ENCODE data around the gene FKBP9. TPM values are rescaled to one million over a fixed set of nuclear protein-coding genes. Genes with fewer than 3 reads are reported as not detected.

Gene FKBP9
- total RNA-seq, 2 experiments from 2014 or later: 0.55 to 0.58 TPM

DNA sequence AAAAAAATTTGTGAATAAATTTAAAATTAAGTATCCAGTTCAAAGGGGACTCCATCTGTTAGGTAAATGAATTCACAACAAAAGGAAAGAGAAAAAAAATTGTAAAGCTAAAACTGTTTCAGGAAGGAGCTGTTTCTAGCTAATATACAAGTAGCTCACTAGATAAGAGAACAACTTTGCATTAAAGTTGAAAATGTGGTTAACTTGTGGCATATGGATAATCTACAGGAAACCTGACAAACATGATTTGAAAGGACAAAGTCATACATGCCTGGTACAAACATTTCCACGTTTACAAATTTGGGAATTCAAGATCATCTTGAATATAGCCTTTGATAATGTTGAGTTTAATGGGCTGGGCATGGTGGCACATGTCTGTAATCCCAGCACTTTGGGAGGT lies 96.5 kb downstream of the FKBP9 start:
- no peak for DNase-seq
- peaks cover 47% of the 10 kb centered on the region for H3K4me1 Mint-ChIP-seq (ENCODE audit: low read depth)
- POLR2A ChIA-PET: interaction anchor here (1.5 to 3.1 kb wide), 2 partner anchors 9 to 163 kb away, joined by 5 to 14 read pairs; partner anchors contain the start of gene NT5C3A

DNA sequence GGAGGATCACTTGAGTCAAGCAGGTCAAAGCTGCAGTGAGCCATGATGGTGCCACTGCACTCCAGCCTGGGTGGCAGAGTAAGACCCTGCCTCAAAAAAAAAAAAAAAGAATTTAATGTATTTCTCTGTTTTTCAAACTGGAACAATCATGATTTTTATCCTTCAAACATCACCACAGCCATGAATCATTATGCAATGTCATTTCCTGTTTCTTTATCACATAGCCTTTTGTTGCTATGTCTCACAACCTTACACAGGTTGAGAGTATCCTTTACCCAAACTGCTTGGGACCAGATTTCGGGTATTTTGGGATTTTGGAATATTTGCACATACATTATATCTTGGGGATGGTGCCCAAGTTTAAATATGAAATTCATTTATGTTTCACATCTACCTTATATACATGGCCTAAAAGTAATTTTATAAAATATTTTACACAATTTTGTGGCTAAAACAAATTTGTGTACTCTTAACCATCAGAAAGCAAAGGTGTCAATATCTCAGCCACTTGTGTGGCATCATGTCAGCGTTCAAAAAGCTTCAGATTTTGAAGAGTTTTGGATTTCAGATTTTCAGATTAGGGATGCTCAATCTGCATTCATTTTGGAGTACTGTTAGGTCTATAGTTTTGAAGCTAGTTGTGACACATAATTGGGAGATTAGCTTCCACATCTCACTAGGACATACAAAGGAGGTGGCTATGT lies 97.2 kb downstream of the FKBP9 start:
- Mint-ChIP-seq H3K9me3 (ENCODE audit: insufficient read depth) (no peaks in the 10 kb centered on the region), H3K27ac (peak overlapping the region; percentile 58), H3K36me3 (ENCODE audit: low read depth) (peaks cover 16% of the 10 kb centered on the region), H3K27me3 (ENCODE audit: low read depth) (no peaks in the 10 kb centered on the region), H3K4me3 (no peak overlapping the region), H3K4me1 (ENCODE audit: low read depth) (peaks cover 51% of the 10 kb centered on the region)
- DNase-seq (no peak), ATAC-seq (peak; percentile 73)
- ChIA-PET POLR2A (interaction anchor here (3.1 kb wide), 1 partner anchor 8 kb away, joined by 14 read pairs; the partner anchor contains the start of gene NT5C3A), CTCF (interaction anchor here (0.6 to 3.9 kb wide), 6 partner anchors 10 to 259 kb away, joined by 3 to 30 read pairs (median 4); partner anchors contain the start of gene RP9)

More for the DNA sequence above, 96.5 kb downstream of the FKBP9 start:
- Mint-ChIP-seq H3K9me3 (ENCODE audit: insufficient read depth) (no peaks in the 10 kb centered on the region), H3K4me3 (no peak overlapping the region), H3K36me3 (ENCODE audit: low read depth) (peaks cover 15% of the 10 kb centered on the region), H3K27ac (peak overlapping the region; percentile 62), H3K27me3 (ENCODE audit: low read depth) (no peaks in the 10 kb centered on the region)
- no peak for ATAC-seq
- CTCF ChIA-PET: interaction anchor here (0.6 to 3.9 kb wide), 8 partner anchors 10 to 564 kb away, joined by 3 to 30 read pairs (median 4); partner anchors contain the start of genes LSM5 and RP9

DNA sequence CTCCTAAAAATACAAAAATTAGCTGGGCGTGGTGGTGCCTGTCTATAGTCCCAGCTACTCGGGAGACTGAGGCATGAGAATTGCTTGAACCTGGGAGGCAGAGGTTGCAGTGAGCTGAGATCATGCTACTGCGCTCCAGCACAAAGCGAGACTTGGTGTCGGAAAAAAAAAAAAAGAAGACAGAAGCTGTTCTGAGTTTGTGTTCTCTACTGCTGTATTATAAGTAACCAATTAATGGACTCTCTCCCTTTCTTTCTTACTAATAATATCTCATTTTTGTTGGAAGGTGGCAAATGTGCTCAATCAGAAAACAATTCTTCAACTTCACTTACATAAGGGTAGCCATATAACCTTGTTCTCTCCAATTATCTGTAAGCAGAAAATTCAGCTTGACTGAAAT lies 97.9 kb downstream of the FKBP9 start:
- ATAC-seq: no peak
- POLR2A ChIA-PET: no interaction called here

More for the DNA sequence above, 97.9 kb downstream of the FKBP9 start:
- DNase-seq: no peak
- CTCF ChIA-PET: interaction anchor here (0.5 to 2.5 kb wide), 4 partner anchors 9 to 254 kb away, joined by 3 to 10 read pairs (median 4); partner anchors contain the start of gene RP9
- Mint-ChIP-seq H3K27ac (no peak overlapping the region), H3K4me1 (ENCODE audit: low read depth) (peaks cover 57% of the 10 kb centered on the region), H3K36me3 (ENCODE audit: low read depth) (peaks cover 20% of the 10 kb centered on the region), H3K27me3 (ENCODE audit: low read depth) (no peaks in the 10 kb centered on the region), H3K4me3 (no peak overlapping the region), H3K9me3 (ENCODE audit: insufficient read depth) (no peaks in the 10 kb centered on the region)

Other genes starting within 250 kb of the FKBP9 start
- gene KBTBD2, start 65.7 kb upstream of the FKBP9 start, total RNA-seq: 10 to 100 TPM; 37.4 to 37.8 TPM
- gene NT5C3A, start 105.3 kb downstream of the FKBP9 start, total RNA-seq: 10 to 100 TPM; 44.4 to 45.8 TPM
- gene RP9, start 152.0 kb downstream of the FKBP9 start, total RNA-seq: 10 to 100 TPM in 1 of 2 experiments, 1 to 10 TPM in 1; 9.6 to 11.8 TPM
- 10 to 100 TPM in 1 of 2 experiments, 1 to 10 TPM in 1; 7.9 to 11.8 TPM for gene BBS9, start 172.1 kb downstream of the FKBP9 start, total RNA-seq